HG03469 (cell line): ENCODE measurements around the gene HES3.

Source experiments
- ATAC-seq: cut with Tn5 transposase; IDR thresholded peaks from one replicate; pipeline ENCODE4 v1.9.1; 2021; ENCODE audit warnings: mild to moderate bottlenecking, moderate library complexity, moderate number of reproducible peaks; ENCODE audit not compliant: unreplicated experiment

HES3 gene, protein sequence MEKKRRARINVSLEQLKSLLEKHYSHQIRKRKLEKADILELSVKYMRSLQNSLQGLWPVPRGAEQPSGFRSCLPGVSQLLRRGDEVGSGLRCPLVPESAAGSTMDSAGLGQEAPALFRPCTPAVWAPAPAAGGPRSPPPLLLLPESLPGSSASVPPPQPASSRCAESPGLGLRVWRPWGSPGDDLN

GRCh38 chr1:6243993-6244392 lies at the start of gene HES3:
TSS of gene HES3 (plus strand) at chr1:6244179. CDS start at chr1:6244366, 187 bp downstream.
- no peak for ATAC-seq

GRCh38 chr1:6197746-6198427 lies 46.1 kb upstream of the HES3 start:
- ATAC-seq = no peak

DNA sequence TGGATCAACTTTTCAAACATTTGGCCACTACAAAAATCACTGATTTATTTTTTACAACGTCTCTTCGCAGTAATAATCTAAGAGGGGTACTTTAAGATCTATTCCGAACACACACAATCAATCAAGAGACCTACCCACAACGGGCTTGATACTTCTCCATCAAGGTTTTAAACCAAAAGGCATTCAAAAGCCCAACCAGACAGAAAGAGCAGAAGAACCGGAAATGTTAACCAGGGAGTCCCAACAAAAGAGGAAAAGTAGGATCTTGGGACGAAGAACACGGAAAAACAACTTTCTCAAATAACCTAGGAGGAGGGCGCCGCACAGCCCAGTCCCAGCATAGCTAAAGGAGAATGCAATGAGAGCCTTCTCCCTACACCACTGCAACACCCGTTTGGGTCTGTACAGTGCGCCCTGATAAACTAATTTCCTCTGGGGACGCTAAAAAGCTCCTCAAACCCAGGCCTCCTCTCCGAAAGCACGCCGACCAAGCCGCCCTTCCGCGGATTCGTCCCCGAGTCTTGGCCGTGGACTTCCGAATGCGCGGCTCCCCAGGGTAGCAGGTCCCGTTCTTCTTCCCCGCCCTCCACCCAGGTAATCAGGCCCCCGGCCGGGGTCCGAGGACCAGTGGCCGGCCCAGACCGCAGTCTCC lies 45.2 kb upstream of the HES3 start:
- no peak for ATAC-seq

DNA sequence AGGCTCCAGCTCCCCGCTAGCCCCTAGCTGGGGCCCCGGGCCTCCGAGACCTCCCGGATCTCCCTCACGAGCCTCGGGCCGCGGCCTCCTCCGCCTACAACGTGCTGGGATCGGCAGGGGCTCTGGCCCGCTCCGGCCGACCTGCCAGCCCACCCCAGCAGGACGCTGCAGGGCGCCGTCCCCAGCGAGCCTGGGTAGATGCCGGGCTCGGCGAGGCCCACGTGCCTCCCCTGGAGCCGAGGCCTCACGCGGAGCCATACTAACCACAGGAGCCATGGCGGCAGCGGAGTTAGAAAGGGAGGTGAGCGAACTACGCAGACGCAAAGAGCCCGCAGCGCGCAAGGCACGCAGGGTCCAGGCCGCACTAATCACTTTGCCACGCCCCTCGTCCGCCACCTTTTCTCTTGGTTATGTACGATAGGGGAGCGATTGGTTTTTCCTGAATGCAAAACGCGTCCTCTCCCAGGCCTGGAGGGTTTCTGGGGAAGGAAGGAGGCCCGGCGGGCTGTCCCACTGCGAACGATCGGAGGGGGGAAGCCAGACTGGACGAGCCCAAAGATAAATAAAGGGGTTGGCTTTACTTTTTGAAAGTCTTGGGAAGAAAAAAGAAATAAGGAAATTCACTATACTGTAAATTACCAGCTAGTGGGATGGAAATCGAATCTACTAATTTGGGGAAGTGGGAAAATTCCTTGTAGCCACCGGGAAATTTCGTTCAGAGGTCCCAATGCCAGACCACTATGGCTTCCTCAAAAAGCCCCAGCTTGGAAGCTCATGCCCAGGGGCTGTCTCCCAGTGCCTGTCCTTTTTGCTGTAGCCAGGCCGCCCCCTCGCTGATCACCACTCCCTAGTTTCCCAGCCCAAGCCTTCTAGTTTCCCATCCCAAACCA lies 44.4 kb upstream of the HES3 start, which contains the start of gene RPL22:
TSS of gene RPL22 (minus strand) at position 298 of the 890 bp plus-strand sequence. CDS start at position 276, 22 bp downstream.
- ATAC-seq = peak; percentile 93

- no peak for ATAC-seq
Measured at GRCh38 chr1:6200188-6200809, 43.7 kb upstream of the HES3 start.

DNA sequence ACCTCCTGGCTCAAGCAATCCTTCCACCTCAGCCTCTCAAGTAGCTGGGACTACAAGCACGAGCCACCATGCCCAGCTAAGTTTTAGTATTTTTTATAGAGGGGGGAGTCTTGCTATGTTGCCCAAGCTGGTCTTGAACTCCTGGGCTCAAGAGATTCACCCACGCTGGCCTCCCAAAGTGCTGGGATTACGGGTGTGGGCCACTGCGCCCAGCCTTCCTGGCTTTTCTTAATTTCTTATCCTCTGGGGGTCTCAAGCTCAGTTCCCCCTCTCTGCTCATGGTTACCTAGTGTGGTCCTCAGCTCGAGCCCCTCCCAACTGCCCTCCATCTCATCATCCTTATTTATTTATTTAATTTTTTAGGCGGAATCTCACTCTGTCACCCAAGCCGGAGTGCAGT lies 41.7 kb upstream of the HES3 start:
- ATAC-seq = no peak

- ATAC-seq = no peak
Measured at GRCh38 chr1:6205849-6206519, 38.0 kb upstream of the HES3 start, which contains the start of gene RNF207. TSS of gene RNF207 (plus strand) at chr1:6206119. CDS start at chr1:6206536, 417 bp downstream.

GRCh38 chr1:6206520-6206855 lies 37.5 kb upstream of the HES3 start:
- no peak for ATAC-seq

- no peak for ATAC-seq
Measured at GRCh38 chr1:6207075-6207885, 36.7 kb upstream of the HES3 start.

- no peak for ATAC-seq
Measured at GRCh38 chr1:6207921-6208320, 36.1 kb upstream of the HES3 start.

DNA sequence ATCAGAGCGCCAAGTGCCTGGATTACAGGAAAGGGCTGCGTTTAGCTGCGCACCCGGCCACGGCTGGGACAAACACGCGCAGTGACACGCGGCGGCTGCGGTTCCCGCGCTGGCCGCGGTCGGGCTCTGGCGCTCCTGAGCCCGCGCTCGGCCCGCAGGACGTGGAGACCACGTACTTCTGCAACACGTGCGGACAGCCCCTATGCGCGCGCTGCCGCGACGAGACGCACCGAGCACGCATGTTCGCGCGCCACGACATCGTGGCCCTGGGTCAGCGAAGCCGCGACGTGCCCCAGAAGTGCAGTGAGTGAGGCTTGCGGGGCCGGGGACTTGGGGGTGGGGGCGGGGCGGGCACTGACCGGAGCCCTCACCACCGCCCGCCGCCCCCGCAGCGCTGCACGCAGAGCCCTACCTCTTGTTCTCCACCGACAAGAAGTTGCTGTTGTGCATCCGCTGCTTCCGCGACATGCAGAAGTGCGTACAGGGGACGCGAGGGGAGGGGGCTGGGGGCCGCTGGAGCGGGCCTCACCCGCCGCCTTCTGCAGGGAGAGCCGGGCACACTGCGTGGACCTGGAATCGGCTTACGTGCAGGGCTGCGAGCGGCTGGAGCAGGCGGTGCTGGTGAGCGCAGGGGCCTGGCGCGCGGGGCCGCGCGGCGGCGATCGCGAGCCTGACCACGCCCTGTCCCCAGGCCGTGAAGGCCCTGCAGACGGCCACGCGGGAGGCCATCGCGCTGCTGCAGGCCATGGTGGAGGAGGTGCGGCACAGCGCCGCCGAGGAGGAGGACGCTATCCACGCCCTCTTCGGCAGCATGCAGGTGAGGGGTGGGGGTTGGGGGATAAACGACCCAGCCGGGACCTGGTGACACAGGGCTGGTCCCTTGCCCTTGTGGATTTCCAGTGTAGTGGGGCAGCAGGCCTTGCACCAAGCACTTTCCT lies 35.0 kb upstream of the HES3 start:
- no peak for ATAC-seq

- no peak for ATAC-seq
Measured at GRCh38 chr1:6209661-6210580, 34.1 kb upstream of the HES3 start.

DNA sequence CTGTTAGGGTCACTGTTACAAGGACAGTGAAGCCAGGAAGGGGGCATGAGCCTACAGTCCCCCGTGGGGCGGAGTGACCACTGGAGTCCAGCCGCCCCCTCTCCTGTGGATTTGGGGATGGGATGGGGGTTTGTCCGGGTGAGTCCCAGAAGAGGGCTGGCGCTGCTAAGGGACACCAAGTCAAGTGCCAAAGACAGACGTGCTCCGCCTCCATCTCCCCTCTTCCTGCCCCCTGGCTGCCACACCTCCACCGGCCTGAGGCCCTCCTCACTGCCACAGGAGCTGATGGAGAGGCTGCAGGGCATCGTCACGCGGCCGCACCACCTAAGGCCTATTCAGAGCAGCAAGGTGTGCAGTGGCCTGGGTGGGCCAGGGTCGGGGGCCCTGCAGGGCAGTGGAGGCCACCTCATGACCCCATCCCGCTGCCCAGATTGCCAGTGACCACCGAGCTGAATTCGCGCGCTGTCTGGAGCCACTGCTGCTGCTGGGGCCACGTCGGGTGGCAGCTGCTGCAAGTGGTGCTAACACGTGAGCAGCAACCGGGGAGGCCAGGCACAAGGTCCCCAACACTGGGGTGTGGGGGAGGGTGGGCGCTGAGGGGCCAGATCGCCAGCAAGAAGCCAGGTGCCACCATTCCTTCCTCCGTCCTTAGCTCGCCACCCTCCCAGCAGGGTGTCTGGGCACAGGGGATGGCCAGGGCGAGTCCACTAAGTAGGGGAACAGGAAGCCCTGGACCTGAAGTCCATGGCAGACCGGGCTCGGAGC lies 33.2 kb upstream of the HES3 start:
- no peak for ATAC-seq

- ATAC-seq = no peak
Measured at GRCh38 chr1:6211731-6212130, 32.2 kb upstream of the HES3 start.

GRCh38 chr1:6212193-6212959 lies 31.6 kb upstream of the HES3 start:
- no peak for ATAC-seq
